ENCODE results near the gene TNRC6C. TPM values are rescaled to one million over a fixed set of nuclear protein-coding genes. Genes with fewer than 3 reads are reported as not detected.

TNRC6C gene
- total and polyA plus RNA-seq, 9 of the 15 experiments (the other 6 are each of a cell fraction or from before 2014, with no cell fraction given) = 0.20 to 4.9 (median 2.3) TPM

- TF ChIP-seq ZBTB40 (IDR thresholded peaks at IDR 0.05) (peak; percentile 75), ZBTB40 (CRISPR knock-in tag; IDR thresholded peaks at IDR 0.05) (no peak), CHD2 (IDR thresholded peaks at IDR 0.05; ENCODE audit: low read depth, low read length) (no peak), SPI1 (IDR thresholded peaks at IDR 0.05; ENCODE audit: borderline replicate concordance, low read depth, low read length) (no peak), XRCC4 (IDR thresholded peaks at IDR 0.05; ENCODE audit: extremely low read depth, insufficient read depth, insufficient read length) (no peak), RBFOX2 (IDR thresholded peaks at IDR 0.05; ENCODE audit: low read depth, low read length) (peak; percentile 80), NFATC3 (IDR thresholded peaks at IDR 0.05) (no peak), JUN (IDR thresholded peaks at IDR 0.05; ENCODE audit: borderline replicate concordance, low read depth, low read length) (no peak), JUN (CRISPR knock-in tag; IDR thresholded peaks at IDR 0.05; ENCODE audit: borderline replicate concordance) (peak; percentile 46; the same call in 1 of the 2 replicates), BHLHE40 (IDR thresholded peaks at IDR 0.05; ENCODE audit: low read length) (0 out of 2 replicates have a peak, but pooled peaks have one; percentile 3), ZNF696 (CRISPR knock-in tag; conservative IDR thresholded peaks at IDR 0.05) (no peak)
Observed at GRCh38 chr17:78127239-78127887, 168.9 kb downstream of the TNRC6C start (continued).
